OCI-LY7 (cell line): ENCODE results near the gene CERK. TPM values are rescaled to one million over a fixed set of nuclear protein-coding genes. Genes with fewer than 3 reads are reported as not detected.

Experiments used
- BruUV-seq: library from RNA; stranded (reverse); fragments of 400-500 nt; replicated peaks from 2 replicates; lab custom pipeline; 2021; lab: Mats Ljungman, UMichigan
- CTCF ChIA-PET: fragments of 300-600 bp; sonication (Branson Sonifier 250); formaldehyde crosslinking; loops from one replicate; lab custom pipeline; 2022; ENCODE audit warnings: antibody characterized with exemption; ENCODE audit not compliant: unreplicated experiment; lab: Charles Lee
- POLR2A ChIA-PET: fragments of 300-600 bp; sonication (Branson Sonifier 250); formaldehyde crosslinking; loops from one replicate; lab custom pipeline; 2022; ENCODE audit warnings: antibody characterized with exemption; lab: Charles Lee
- DNase-seq: peaks from one replicate; pipeline ENCODE4 v3.0.0-alpha.2; 2015; ENCODE audit warnings: low spot score
- H2AFZ ChIP-seq: fragments of 200-600 bp; sonication (generic), shearing (Covaris generic); 2 replicates; pipeline ENCODE4 v1.6.1; 2014; ENCODE audit warnings: mild to moderate bottlenecking, antibody characterized with exemption, low read length, moderate library complexity
- H3K27ac ChIP-seq: fragments of 200-600 bp; sonication (generic); 2 replicates; pipeline ENCODE4 v1.5.1; 2014; ENCODE audit warnings: mixed run types, low read depth, mild to moderate bottlenecking, moderate library complexity, low read length, inconsistent platforms; ENCODE audit not compliant: poor library complexity, severe bottlenecking
- H3K36me3 ChIP-seq: fragments of 200-600 bp; sonication (generic); 2 replicates; pipeline ENCODE4 v1.6.1; 2014; ENCODE audit warnings: mild to moderate bottlenecking, antibody characterized with exemption, low read length, moderate library complexity, mixed read lengths; ENCODE audit not compliant: insufficient read depth
- H3K4me1 ChIP-seq: fragments of 200-600 bp; sonication (generic); 2 replicates; pipeline ENCODE4 v1.5.1; 2014; ENCODE audit warnings: mild to moderate bottlenecking, low read length; ENCODE audit not compliant: insufficient read depth, poor library complexity, severe bottlenecking
- H3K4me2 ChIP-seq: fragments of 200-600 bp; sonication (generic); 2 replicates; pipeline ENCODE4 v1.6.1; 2014; ENCODE audit warnings: mild to moderate bottlenecking, low read length
- H3K4me3 ChIP-seq: fragments of 200-600 bp; sonication (generic); 2 replicates; pipeline ENCODE4 v1.5.1; 2014; ENCODE audit warnings: mild to moderate bottlenecking, low read depth, low read length; ENCODE audit not compliant: poor library complexity, severe bottlenecking
- H3K79me2 ChIP-seq: fragments of 200-600 bp; sonication (generic); 2 replicates; pipeline ENCODE4 v1.6.1; 2016; ENCODE audit warnings: low read depth, mild to moderate bottlenecking, low read length, moderate library complexity, mixed read lengths; ENCODE audit not compliant: insufficient read depth
- H3K9me2 ChIP-seq: fragments of 200-600 bp; sonication (generic); 2 replicates; pipeline ENCODE4 v1.6.1; 2016; ENCODE audit warnings: mild to moderate bottlenecking, low read length, mixed read lengths; ENCODE audit not compliant: insufficient read depth
- H3K9me3 ChIP-seq: fragments of 200-600 bp; sonication (generic); 2 replicates; pipeline ENCODE4 v1.6.1; 2014; ENCODE audit warnings: mild to moderate bottlenecking, mixed run types, low read length, mixed read lengths
- H4K20me1 ChIP-seq: fragments of 200-600 bp; sonication (generic); 2 replicates; pipeline ENCODE4 v1.6.1; 2014; ENCODE audit warnings: mild to moderate bottlenecking, antibody characterized with exemption, low read length, moderate library complexity, mixed read lengths; ENCODE audit not compliant: insufficient read depth
- CTCF ChIP-seq: fragments of 200-600 bp; sonication (generic); conservative IDR thresholded peaks from 2 replicates; pipeline ENCODE4 v1.5.1; 2014; ENCODE audit warnings: mild to moderate bottlenecking, antibody characterized with exemption, low read length, moderate library complexity, mixed read lengths
- EZH2phosphoT487 ChIP-seq: fragments of 200-600 bp; sonication (generic); IDR thresholded peaks from 2 replicates; pipeline ENCODE4 v1.6.1; 2018; ENCODE audit warnings: low read depth, borderline replicate concordance, mild to moderate bottlenecking, mixed run types, antibody characterized with exemption, low read length, moderate library complexity, mixed read lengths
- intact Hi-C: fragments of 100-400 bp; cut with micrococcal nuclease; formaldehyde crosslinking; loops from one replicate; pipeline ENCODE4 v1.10.0; 2022; ENCODE audit not compliant: unreplicated experiment
- total RNA-seq, 2 experiments: library from RNA; depleted of rRNA in 1 of 2; stranded (reverse); fragments of >200 nt in 1 of 2; shearing (Covaris generic) in 1 of 2; gene quantifications; 2 replicates each; pipeline ENCODE4 v1.2.3, GENCODE V29; 2014 to 2022

Gene CERK
- total RNA-seq, 2 experiments from 2014 or later: 36.6 to 48.1 TPM

- Histone ChIP-seq H2AFZ (no peak overlapping the region), H3K4me2 (no peak overlapping the region)
These were observed 36.8 kb downstream of the CERK start for GRCh38 chr22:46701262-46701661.

GRCh38 chr22:46699091-46699490 lies 39.0 kb downstream of the CERK start:
- BruUV-seq: no TSS peak
- no peak overlapping the region for H3K4me2 ChIP-seq
- no peak overlapping the region for H3K4me3 ChIP-seq
- intact Hi-C loops: no loop called here
- H3K36me3 ChIP-seq: peaks cover 45% of the 10 kb centered on the region; the same call in 1 of the 2 replicates
- no peak for DNase-seq
- no peaks in the 10 kb centered on the region for H3K9me3 ChIP-seq
- no peak overlapping the region for H2AFZ ChIP-seq
- no peaks in the 10 kb centered on the region for H4K20me1 ChIP-seq
- TF ChIP-seq EZH2phosphoT487 (no peak), CTCF (no peak)
- no peaks in the 10 kb centered on the region for H3K79me2 ChIP-seq
- H3K27ac ChIP-seq: no peak overlapping the region
- no peaks in the 10 kb centered on the region for H3K9me2 ChIP-seq
- ChIA-PET CTCF (no interaction called here), POLR2A (interaction anchor here (0.6 kb wide), 1 partner anchor 27 kb away, joined by 3 read pairs; no protein-coding TSS in a partner anchor)
- no peaks in the 10 kb centered on the region for H3K4me1 ChIP-seq

More at GRCh38 chr22:46701262-46701661, 36.8 kb downstream of the CERK start:
- H3K4me3 ChIP-seq: no peak overlapping the region
- no peaks in the 10 kb centered on the region for H3K9me3 ChIP-seq
- H4K20me1 ChIP-seq: no peaks in the 10 kb centered on the region
- TF ChIP-seq EZH2phosphoT487: no peak
- no peak for TF ChIP-seq CTCF
- POLR2A ChIA-PET: no interaction called here
- no peaks in the 10 kb centered on the region for H3K4me1 ChIP-seq
- DNase-seq: no peak
- H3K27ac ChIP-seq: no peak overlapping the region
- CTCF ChIA-PET: no interaction called here
- peaks cover 44% of the 10 kb centered on the region; the same call in 1 of the 2 replicates for H3K36me3 ChIP-seq
- intact Hi-C loops: no loop called here
- no TSS peak for BruUV-seq
- no peaks in the 10 kb centered on the region for H3K79me2 ChIP-seq
- no peaks in the 10 kb centered on the region for H3K9me2 ChIP-seq

- CTCF ChIA-PET: no interaction called here
- TF ChIP-seq EZH2phosphoT487 (no peak), CTCF (no peak)
- H3K4me1 ChIP-seq: no peaks in the 10 kb centered on the region
- H3K27ac ChIP-seq: no peak overlapping the region
- no peaks in the 10 kb centered on the region for H3K9me3 ChIP-seq
- H4K20me1 ChIP-seq: no peaks in the 10 kb centered on the region
- H3K36me3 ChIP-seq: peaks cover 42% of the 10 kb centered on the region; the same call in 1 of the 2 replicates
- no peak overlapping the region for H2AFZ ChIP-seq
- intact Hi-C loops: no loop called here
- POLR2A ChIA-PET: no interaction called here
- no peak overlapping the region for H3K4me3 ChIP-seq
- H3K4me2 ChIP-seq: no peak overlapping the region
- BruUV-seq: no TSS peak
- no peak for DNase-seq
- H3K79me2 ChIP-seq: no peaks in the 10 kb centered on the region
- H3K9me2 ChIP-seq: no peaks in the 10 kb centered on the region
These were observed 40.1 kb downstream of the CERK start for GRCh38 chr22:46697811-46698515.
